ENCODE results near the gene C10orf95.

DNA sequence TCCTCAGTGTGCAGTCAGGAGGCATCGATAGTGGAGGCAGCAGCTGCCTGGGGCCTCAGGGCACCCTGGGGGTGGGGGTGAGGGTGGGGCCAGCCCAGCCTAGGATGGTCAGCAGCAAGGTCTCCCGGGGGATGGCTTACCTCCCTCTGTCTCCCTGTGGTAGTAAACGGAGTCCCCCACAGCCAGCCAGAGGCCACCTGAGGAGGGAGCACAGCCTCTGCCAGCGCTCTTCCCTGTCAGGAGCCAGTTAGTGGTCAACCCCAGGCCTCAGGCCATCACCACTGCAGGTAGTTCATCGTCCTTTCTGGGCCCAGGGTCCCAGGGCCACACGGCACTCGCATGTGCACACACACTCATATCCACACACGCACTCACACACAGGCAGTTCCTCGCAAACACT is 29.1 kb upstream of the C10orf95 start:
- TF ChIP-seq, protein P1, sequence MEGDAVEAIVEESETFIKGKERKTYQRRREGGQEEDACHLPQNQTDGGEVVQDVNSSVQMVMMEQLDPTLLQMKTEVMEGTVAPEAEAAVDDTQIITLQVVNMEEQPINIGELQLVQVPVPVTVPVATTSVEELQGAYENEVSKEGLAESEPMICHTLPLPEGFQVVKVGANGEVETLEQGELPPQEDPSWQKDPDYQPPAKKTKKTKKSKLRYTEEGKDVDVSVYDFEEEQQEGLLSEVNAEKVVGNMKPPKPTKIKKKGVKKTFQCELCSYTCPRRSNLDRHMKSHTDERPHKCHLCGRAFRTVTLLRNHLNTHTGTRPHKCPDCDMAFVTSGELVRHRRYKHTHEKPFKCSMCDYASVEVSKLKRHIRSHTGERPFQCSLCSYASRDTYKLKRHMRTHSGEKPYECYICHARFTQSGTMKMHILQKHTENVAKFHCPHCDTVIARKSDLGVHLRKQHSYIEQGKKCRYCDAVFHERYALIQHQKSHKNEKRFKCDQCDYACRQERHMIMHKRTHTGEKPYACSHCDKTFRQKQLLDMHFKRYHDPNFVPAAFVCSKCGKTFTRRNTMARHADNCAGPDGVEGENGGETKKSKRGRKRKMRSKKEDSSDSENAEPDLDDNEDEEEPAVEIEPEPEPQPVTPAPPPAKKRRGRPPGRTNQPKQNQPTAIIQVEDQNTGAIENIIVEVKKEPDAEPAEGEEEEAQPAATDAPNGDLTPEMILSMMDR (IDR thresholded peaks at IDR 0.05): no peak
- no peak for TF ChIP-seq POLR2AphosphoS5 (IDR thresholded peaks at IDR 0.05)
- TF ChIP-seq POLR2A (IDR thresholded peaks at IDR 0.05): no peak

Data from gastroesophageal sphincter (tissue), 3 donors.